ENCODE measurements around the gene PTPN22. TPM values are rescaled to one million over a fixed set of nuclear protein-coding genes. Genes with fewer than 3 reads are reported as not detected.
"Not testable (repeated sequence)": the region's sequence is repeated elsewhere in the genome, so short reads cannot be mapped to it uniquely, and the experiment has no call there.

The PTPN22 gene
- total and polyA plus RNA-seq, 2 donors = 35.2 to 51.1 TPM

DNA sequence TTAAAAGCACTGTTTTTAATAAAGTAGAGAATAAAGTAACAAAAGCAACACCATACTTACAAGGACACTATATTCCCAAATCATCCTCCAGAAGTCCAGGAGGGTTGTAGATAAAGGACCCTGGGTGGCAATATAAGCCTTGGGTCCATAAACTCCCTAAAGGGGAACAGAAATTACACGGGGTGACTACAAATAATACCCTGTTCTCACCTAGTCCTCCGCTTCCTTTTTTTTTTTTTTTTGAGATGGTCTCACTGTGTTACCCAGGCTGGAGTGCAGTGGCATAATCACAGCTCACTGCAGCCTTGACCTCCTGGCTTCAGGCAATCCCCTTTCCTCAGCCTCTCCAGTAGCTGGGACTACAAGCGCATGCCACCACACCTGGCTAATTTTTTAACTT lies 13.1 kb downstream of the PTPN22 start:
- peaks cover 0 to 2% of the 10 kb centered on the region in 2 donors for H3K4me1 ChIP-seq (ENCODE audit: control insufficient read depth in 2 of 2, insufficient read depth in 2 of 2, low read length in 2 of 2)
- DNase-seq (ENCODE audit: low read depth in 6 of 9, low spot score in 9 of 9) = no peak
- no peak overlapping the region for H3K4me3 ChIP-seq (ENCODE audit: low read length in 2 of 2)
- no peaks in the 10 kb centered on the region for H3K9me3 ChIP-seq (ENCODE audit: control insufficient read depth in 2 of 2, insufficient read depth in 1 of 2, low read length in 1 of 2)
- 77% methylated on average over 3 of the region's 3 CpGs for WGBS
- no peak overlapping the region for H3K27ac ChIP-seq (ENCODE audit: low read depth in 1 of 2, low read length in 1 of 2)
- no peaks in the 10 kb centered on the region for H3K27me3 ChIP-seq (ENCODE audit: control insufficient read depth in 2 of 2, insufficient read depth in 1 of 2, low read length in 1 of 2)
- peaks cover 24 to 25% of the 10 kb centered on the region in 2 donors for H3K36me3 ChIP-seq (ENCODE audit: control insufficient read depth in 2 of 2, insufficient read depth in 2 of 2, low read length in 1 of 2)

GRCh38 chr1:113857776-113858175 lies 13.7 kb downstream of the PTPN22 start:
- H3K9me3 ChIP-seq (ENCODE audit: control insufficient read depth in 2 of 2, insufficient read depth in 1 of 2, low read length in 1 of 2) = no peaks in the 10 kb centered on the region
- no peak overlapping the region for H3K27ac ChIP-seq (ENCODE audit: low read depth in 1 of 2, low read length in 1 of 2)
- 39% methylated on average over 3 of the region's 3 CpGs for WGBS
- H3K4me1 ChIP-seq (ENCODE audit: control insufficient read depth in 2 of 2, insufficient read depth in 2 of 2, low read length in 2 of 2) = peaks cover 0 to 2% of the 10 kb centered on the region in 2 donors
- H3K4me3 ChIP-seq (ENCODE audit: low read length in 2 of 2) = no peak overlapping the region
- peaks cover 24 to 25% of the 10 kb centered on the region in 2 donors for H3K36me3 ChIP-seq (ENCODE audit: control insufficient read depth in 2 of 2, insufficient read depth in 2 of 2, low read length in 1 of 2)
- no peak for DNase-seq (ENCODE audit: low read depth in 6 of 9, low spot score in 9 of 9)
- no peaks in the 10 kb centered on the region for H3K27me3 ChIP-seq (ENCODE audit: control insufficient read depth in 2 of 2, insufficient read depth in 1 of 2, low read length in 1 of 2)

GRCh38 chr1:113856401-113856790 lies 15.1 kb downstream of the PTPN22 start:
- H3K9me3 ChIP-seq (ENCODE audit: control insufficient read depth in 2 of 2, insufficient read depth in 1 of 2, low read length in 1 of 2) = no peaks in the 10 kb centered on the region
- WGBS = 97% methylated on average over 2 of the region's 2 CpGs
- H3K27ac ChIP-seq (ENCODE audit: low read depth in 1 of 2, low read length in 1 of 2) = no peak overlapping the region
- peaks cover 0 to 2% of the 10 kb centered on the region in 2 donors for H3K4me1 ChIP-seq (ENCODE audit: control insufficient read depth in 2 of 2, insufficient read depth in 2 of 2, low read length in 2 of 2)
- peaks cover 24 to 25% of the 10 kb centered on the region in 2 donors for H3K36me3 ChIP-seq (ENCODE audit: control insufficient read depth in 2 of 2, insufficient read depth in 2 of 2, low read length in 1 of 2)
- DNase-seq (ENCODE audit: low read depth in 6 of 9, low spot score in 9 of 9) = no peak
- H3K4me3 ChIP-seq (ENCODE audit: low read length in 2 of 2) = no peak overlapping the region
- H3K27me3 ChIP-seq (ENCODE audit: control insufficient read depth in 2 of 2, insufficient read depth in 1 of 2, low read length in 1 of 2) = no peaks in the 10 kb centered on the region

DNA sequence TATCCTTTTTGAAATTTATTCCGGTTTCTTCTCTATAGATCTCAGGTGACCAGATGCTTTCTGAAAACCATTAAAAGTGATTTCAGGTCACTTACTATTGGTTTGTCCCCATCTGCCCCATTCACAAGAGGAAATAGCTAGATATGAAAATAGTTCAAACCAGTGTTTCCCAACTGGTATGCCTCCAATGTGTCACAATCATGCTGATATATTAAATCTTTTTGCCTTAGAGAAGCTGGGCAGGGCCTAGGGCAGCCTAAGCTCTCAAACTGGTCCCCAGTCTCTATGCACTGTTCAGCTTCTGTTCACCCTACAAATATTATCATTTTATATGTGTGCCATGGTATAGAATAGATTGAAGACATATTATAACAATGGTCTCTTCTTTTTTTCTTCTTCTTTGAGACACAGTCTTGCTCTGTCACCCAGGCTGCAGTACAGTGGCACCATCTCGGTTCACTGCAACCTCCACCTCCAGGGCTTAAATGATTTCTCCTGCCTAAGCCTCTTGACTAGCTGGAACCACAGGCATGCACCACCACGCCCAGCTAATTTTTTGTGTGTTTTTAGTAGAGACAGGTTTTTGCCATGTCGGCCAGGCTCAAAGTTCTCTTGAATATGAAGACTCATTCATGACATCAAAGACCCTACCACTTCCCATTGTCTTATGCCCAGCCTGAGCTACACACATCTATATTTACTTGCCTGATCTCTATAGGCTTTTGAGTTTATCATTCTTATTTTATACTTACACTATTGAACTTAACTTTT lies 15.7 kb downstream of the PTPN22 start:
- H3K4me1 ChIP-seq (ENCODE audit: control insufficient read depth in 2 of 2, insufficient read depth in 2 of 2, low read length in 2 of 2) = peaks cover 0 to 2% of the 10 kb centered on the region in 2 donors

DNA sequence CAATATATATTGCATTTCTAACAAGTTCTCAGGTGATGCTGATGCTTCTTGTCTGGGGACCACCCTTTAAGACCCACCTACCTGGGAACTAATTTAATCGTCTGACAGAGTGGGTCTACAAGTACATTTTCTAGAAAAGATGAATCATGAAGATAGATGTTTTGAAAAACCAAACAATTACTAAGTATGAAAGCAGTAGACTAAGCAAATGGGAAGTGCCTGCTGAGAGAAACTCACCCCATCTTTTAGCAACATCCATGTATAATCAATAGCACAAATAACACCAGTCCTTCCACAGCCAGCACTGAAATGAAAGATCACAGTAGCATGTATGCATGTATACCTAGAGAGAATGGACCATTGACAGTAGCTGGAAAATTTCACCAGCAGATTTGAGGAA lies 17.3 kb downstream of the PTPN22 start:
- no peaks in the 10 kb centered on the region for H3K27me3 ChIP-seq (ENCODE audit: control insufficient read depth in 2 of 2, insufficient read depth in 1 of 2, low read length in 1 of 2)
- H3K4me1 ChIP-seq (ENCODE audit: control insufficient read depth in 2 of 2, insufficient read depth in 2 of 2, low read length in 2 of 2) = no peaks in the 10 kb centered on the region
- DNase-seq (ENCODE audit: low read depth in 6 of 9, low spot score in 9 of 9) = no peak
- no peak overlapping the region for H3K4me3 ChIP-seq (ENCODE audit: low read length in 2 of 2)
- peaks cover 24 to 25% of the 10 kb centered on the region in 2 donors for H3K36me3 ChIP-seq (ENCODE audit: control insufficient read depth in 2 of 2, insufficient read depth in 2 of 2, low read length in 1 of 2)
- WGBS = 54% methylated on average over 1 of the region's 1 CpG
- H3K27ac ChIP-seq (ENCODE audit: low read depth in 1 of 2, low read length in 1 of 2) = no peak overlapping the region
- no peaks in the 10 kb centered on the region for H3K9me3 ChIP-seq (ENCODE audit: control insufficient read depth in 2 of 2, insufficient read depth in 1 of 2, low read length in 1 of 2)

More for the DNA sequence above, 15.7 kb downstream of the PTPN22 start:
- Histone ChIP-seq H3K36me3 (ENCODE audit: control insufficient read depth in 2 of 2, insufficient read depth in 2 of 2, low read length in 1 of 2) (peaks cover 24 to 25% of the 10 kb centered on the region in 2 donors), H3K9me3 (ENCODE audit: control insufficient read depth in 2 of 2, insufficient read depth in 1 of 2, low read length in 1 of 2) (no peaks in the 10 kb centered on the region), H3K27ac (ENCODE audit: low read depth in 1 of 2, low read length in 1 of 2) (no peak overlapping the region), H3K27me3 (ENCODE audit: control insufficient read depth in 2 of 2, insufficient read depth in 1 of 2, low read length in 1 of 2) (no peaks in the 10 kb centered on the region), H3K4me3 (ENCODE audit: low read length in 2 of 2) (no peak overlapping the region)
- DNase-seq (ENCODE audit: low read depth in 6 of 9, low spot score in 9 of 9) = no peak
- 94% methylated on average over 4 of the region's 4 CpGs for WGBS

DNA sequence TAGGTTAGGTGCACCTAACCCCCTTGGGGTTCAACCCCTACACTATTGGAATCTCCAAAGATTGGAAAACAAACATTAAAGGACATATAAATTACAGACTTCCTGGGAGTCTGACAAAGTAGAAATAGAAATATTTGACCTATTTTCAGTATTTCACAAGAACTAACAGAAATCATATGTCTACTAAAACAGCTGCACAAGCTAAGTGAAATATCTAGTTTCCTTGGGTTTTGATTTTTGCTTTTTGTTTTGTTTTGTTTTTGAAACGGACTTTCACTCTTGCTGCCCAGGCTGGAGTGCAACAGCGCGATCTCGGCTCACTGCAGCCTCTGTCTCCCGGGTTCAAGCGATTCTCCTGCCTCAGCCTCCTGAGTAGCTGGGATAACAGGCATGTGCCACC lies 18.8 kb downstream of the PTPN22 start:
- not testable (repeated sequence) for H3K9me3 ChIP-seq (ENCODE audit: control insufficient read depth in 2 of 2, insufficient read depth in 1 of 2, low read length in 1 of 2); H3K4me1 ChIP-seq (ENCODE audit: control insufficient read depth in 2 of 2, insufficient read depth in 2 of 2, low read length in 2 of 2); H3K27ac ChIP-seq (ENCODE audit: low read depth in 1 of 2, low read length in 1 of 2); DNase-seq (ENCODE audit: low read depth in 6 of 9, low spot score in 9 of 9); H3K27me3 ChIP-seq (ENCODE audit: control insufficient read depth in 2 of 2, insufficient read depth in 1 of 2, low read length in 1 of 2); H3K4me3 ChIP-seq (ENCODE audit: low read length in 2 of 2)
- WGBS = 95% methylated on average over 6 of the region's 6 CpGs
- peaks cover 20% of the 10 kb centered on the region in 2 donors for H3K36me3 ChIP-seq (ENCODE audit: control insufficient read depth in 2 of 2, insufficient read depth in 2 of 2, low read length in 1 of 2)

GRCh38 chr1:113850127-113850796 lies 21.2 kb downstream of the PTPN22 start:
- H3K27ac ChIP-seq (ENCODE audit: low read depth in 1 of 2, low read length in 1 of 2) = no peak overlapping the region
- 85% methylated on average over 3 of the region's 3 CpGs for WGBS

DNA sequence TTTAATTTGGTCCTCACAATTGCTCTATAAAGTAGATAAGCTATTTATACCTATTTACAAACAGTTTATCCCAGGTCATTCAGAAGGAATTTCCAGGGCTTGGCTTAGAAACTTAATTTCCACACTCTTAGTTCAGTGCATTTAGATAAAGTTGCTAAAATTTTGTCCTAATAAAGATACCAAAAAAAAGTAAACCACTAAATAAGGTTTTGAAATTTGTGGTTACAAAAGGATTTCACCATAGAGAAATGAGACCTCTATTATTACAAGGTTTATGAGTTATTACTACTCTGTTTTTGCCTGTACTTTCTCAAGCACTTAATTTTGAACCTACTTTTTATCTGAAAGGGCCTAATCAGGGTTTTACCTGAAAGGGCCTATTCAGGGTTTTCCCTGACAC lies 22.4 kb downstream of the PTPN22 start:
- Histone ChIP-seq H3K9me3 (ENCODE audit: control insufficient read depth in 2 of 2, insufficient read depth in 1 of 2, low read length in 1 of 2) (peaks cover 1 to 3% of the 10 kb centered on the region in 2 donors), H3K4me1 (ENCODE audit: control insufficient read depth in 2 of 2, insufficient read depth in 2 of 2, low read length in 2 of 2) (no peaks in the 10 kb centered on the region), H3K36me3 (ENCODE audit: control insufficient read depth in 2 of 2, insufficient read depth in 2 of 2, low read length in 1 of 2) (peaks cover 10 to 14% of the 10 kb centered on the region in 2 donors), H3K4me3 (ENCODE audit: low read length in 2 of 2) (no peak overlapping the region), H3K27me3 (ENCODE audit: control insufficient read depth in 2 of 2, insufficient read depth in 1 of 2, low read length in 1 of 2) (no peaks in the 10 kb centered on the region), H3K27ac (ENCODE audit: low read depth in 1 of 2, low read length in 1 of 2) (no peak overlapping the region)
- DNase-seq (ENCODE audit: low read depth in 6 of 9, low spot score in 9 of 9) = no peak

More at GRCh38 chr1:113850127-113850796, 21.2 kb downstream of the PTPN22 start:
- H3K27me3 ChIP-seq (ENCODE audit: control insufficient read depth in 2 of 2, insufficient read depth in 1 of 2, low read length in 1 of 2) = no peaks in the 10 kb centered on the region
- H3K4me3 ChIP-seq (ENCODE audit: low read length in 2 of 2) = no peak overlapping the region
- H3K36me3 ChIP-seq (ENCODE audit: control insufficient read depth in 2 of 2, insufficient read depth in 2 of 2, low read length in 1 of 2) = peaks cover 17% of the 10 kb centered on the region in 2 donors
- H3K4me1 ChIP-seq (ENCODE audit: control insufficient read depth in 2 of 2, insufficient read depth in 2 of 2, low read length in 2 of 2) = no peaks in the 10 kb centered on the region
- peaks cover 1 to 3% of the 10 kb centered on the region in 2 donors for H3K9me3 ChIP-seq (ENCODE audit: control insufficient read depth in 2 of 2, insufficient read depth in 1 of 2, low read length in 1 of 2)
- DNase-seq (ENCODE audit: low read depth in 6 of 9, low spot score in 9 of 9) = peak in 1 of 9 donors; percentile 33

GRCh38 chr1:113846391-113847035 lies 25.0 kb downstream of the PTPN22 start:
- Histone ChIP-seq H3K27ac (ENCODE audit: low read depth in 1 of 2, low read length in 1 of 2) (no peak overlapping the region), H3K36me3 (ENCODE audit: control insufficient read depth in 2 of 2, insufficient read depth in 2 of 2, low read length in 1 of 2) (peaks cover 16 to 23% of the 10 kb centered on the region in 2 donors), H3K4me1 (ENCODE audit: control insufficient read depth in 2 of 2, insufficient read depth in 2 of 2, low read length in 2 of 2) (no peaks in the 10 kb centered on the region), H3K27me3 (ENCODE audit: control insufficient read depth in 2 of 2, insufficient read depth in 1 of 2, low read length in 1 of 2) (no peaks in the 10 kb centered on the region), H3K9me3 (ENCODE audit: control insufficient read depth in 2 of 2, insufficient read depth in 1 of 2, low read length in 1 of 2) (peaks cover 1 to 3% of the 10 kb centered on the region in 2 donors), H3K4me3 (ENCODE audit: low read length in 2 of 2) (no peak overlapping the region)
- DNase-seq (ENCODE audit: low read depth in 6 of 9, low spot score in 9 of 9) = no peak
- 96% methylated on average over 2 of the region's 2 CpGs for WGBS
